Measurements from ENCODE around the gene COL13A1.

DNA sequence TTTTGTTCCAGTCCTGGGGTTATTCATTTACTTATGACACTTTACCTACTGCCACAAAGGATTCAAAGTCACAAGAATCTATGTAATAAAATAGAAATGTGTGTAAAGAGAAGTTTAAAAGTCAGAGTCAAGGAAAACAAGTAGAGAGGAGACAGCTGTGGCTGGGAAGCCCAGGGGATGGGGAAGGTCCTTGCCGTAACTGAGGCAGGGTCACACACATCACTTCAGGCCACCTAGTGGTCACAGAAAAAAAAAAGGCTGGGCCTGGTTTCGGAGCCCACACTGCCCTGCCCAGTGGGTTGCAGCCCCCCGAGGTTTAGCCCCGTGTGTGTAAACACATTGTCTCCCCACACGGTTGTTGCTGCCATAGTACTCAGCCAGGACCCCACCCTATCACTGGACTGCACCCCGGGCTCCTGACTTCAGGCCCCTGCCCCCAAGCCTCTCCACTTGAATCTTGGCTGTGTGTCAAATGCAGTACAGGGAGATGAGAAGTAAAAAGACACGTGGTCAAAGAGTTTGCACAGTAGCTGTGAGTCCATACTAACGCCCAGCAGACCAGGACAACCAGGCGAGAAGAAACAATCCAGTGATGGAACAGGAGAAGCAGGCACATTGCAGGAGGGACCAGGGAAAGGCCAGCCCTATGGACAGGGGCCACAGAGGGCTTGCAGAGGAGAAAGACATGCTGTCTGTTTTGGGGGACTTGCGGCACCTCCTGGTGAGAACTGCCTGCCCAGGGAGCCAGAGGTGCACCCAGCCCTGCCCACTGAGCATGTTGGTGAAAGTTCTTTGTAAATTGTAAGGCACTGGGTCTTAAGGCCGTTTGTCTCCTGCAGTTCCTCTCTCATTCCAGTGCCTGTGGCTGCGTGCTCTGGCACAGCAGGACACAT, 159.5 kb downstream of the COL13A1 start:
- TF ChIP-seq, protein P1, sequence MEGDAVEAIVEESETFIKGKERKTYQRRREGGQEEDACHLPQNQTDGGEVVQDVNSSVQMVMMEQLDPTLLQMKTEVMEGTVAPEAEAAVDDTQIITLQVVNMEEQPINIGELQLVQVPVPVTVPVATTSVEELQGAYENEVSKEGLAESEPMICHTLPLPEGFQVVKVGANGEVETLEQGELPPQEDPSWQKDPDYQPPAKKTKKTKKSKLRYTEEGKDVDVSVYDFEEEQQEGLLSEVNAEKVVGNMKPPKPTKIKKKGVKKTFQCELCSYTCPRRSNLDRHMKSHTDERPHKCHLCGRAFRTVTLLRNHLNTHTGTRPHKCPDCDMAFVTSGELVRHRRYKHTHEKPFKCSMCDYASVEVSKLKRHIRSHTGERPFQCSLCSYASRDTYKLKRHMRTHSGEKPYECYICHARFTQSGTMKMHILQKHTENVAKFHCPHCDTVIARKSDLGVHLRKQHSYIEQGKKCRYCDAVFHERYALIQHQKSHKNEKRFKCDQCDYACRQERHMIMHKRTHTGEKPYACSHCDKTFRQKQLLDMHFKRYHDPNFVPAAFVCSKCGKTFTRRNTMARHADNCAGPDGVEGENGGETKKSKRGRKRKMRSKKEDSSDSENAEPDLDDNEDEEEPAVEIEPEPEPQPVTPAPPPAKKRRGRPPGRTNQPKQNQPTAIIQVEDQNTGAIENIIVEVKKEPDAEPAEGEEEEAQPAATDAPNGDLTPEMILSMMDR (IDR thresholded peaks at IDR 0.05), result peak in 5 of 12 donors; percentile 11 to 32 (median 26)
- TF ChIP-seq POLR2A (IDR thresholded peaks at IDR 0.05), result no peak
